ENCODE results near the gene TMEM62.
"Not testable (repeated sequence)": the region's sequence is repeated elsewhere in the genome, so short reads cannot be mapped to it uniquely, and the experiment has no call there.

The TMEM62 gene

DNA sequence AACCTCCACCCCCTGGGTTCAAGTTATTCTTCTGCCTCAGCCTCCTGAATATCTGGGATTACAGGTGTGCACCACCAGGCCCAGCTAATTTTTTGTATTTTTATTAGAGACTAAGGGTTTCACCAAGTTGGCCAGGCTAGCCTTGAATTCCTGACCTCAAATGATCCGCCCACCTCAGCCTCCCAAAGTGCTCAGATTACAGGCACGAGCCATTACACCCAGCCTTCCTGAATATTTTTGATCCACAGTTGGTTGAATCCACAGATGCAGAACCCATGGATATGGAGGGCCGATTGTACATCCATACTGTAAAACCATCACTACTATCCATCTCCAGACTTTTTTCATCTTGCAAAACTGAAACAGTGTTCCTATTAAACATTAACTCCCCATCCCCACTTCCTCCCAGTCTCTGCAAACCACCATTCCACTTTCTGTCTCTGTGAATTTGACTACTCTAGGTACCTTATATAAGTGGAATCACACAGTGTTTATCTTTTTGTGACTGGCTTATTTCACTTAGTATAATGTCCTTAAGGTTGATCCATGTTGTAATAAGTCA, 8.2 kb upstream of the TMEM62 start:
- DNase-seq, result no peak

DNA sequence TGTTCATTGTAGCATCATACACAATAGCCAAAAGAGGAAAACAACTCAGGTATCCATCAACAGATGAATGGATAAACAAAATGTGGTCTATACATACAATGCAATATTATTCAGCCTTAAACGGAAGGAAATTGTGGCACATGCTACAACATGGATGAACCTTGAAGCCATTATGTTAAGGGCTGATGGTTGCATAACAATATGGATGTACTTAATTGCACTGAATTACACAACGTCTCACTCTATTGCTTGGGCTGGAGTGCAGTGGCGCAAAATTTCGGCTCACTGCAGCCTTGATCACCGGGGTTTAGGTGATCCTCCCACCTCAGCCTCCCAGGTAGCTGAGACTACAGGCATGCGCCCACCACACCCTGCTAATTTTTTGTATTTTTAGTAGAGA, 7.0 kb upstream of the TMEM62 start:
- DNase-seq, result no peak

DNA sequence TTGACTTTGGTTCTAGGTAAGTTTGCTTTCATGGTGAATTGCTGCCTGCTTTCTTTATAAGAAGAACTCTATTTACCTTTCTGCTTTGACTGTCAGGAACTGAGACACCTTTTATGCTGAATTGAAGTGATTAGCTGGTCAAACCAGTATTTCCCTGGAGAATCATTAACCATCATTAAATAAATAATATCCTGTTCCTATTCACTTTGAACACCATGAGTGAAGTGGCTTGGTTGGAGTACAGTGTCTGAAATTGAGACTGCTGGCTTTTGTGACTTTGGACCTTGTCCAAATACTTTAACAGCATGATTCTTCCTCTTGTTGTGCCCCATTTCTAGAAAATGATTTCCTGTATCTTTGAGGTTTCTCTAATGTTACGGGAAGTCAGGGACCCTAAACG, 5.6 kb upstream of the TMEM62 start:
- DNase-seq, result no peak

DNA sequence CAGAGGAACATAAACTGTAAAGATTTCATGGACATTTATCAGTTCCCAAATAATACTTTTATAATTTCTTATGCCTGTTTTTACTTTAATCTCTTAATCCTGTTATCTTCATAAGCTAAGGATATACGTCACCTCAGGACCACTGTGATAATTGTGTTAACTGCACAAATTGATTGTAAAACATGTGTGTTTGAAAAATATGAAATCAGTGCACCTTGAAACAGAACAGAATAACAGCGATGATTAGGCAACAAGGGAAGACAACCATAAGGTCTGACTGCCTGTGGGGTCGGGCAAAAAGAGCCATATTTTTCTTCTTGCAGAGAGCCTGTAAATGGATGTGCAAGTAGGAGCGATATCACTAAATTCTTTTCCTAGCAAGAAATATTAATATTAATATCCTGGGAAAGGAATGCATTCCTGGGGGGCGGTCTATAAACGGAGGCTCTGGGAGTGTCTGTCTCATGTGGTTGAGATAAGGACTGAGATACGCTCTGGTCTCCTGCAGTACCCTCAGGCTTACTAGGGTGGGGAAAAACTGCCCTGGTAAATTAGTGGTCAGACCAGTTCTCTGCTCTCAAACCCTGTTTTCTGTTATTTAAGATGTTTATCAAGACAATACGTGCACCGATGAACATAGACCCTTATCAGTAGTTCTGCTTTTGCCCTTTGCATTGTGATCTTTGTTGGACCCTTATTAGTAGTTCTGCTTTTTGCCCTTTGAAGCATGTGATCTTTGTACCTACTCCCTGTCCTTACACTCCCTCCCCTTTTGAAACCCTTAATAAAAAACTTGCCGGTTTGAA, 5.0 kb upstream of the TMEM62 start:
- not testable (repeated sequence) for DNase-seq

DNA sequence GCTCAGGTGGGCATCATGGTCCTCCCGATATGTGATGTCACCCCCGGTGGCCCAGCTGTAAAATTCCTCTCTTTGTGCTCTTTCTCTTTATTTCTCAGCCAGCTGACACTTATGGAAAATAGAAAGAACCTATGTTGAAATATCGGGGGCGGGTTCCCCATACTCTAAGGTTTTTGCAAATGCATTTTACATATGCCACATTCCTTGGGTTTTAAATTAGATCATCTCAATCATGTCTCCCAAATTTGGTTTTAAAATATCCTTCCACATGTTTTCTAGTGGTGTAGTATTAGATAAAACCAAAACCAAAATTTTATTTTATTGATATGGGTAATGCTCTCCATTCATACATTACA, 4.4 kb upstream of the TMEM62 start:
- no peak for DNase-seq

DNA sequence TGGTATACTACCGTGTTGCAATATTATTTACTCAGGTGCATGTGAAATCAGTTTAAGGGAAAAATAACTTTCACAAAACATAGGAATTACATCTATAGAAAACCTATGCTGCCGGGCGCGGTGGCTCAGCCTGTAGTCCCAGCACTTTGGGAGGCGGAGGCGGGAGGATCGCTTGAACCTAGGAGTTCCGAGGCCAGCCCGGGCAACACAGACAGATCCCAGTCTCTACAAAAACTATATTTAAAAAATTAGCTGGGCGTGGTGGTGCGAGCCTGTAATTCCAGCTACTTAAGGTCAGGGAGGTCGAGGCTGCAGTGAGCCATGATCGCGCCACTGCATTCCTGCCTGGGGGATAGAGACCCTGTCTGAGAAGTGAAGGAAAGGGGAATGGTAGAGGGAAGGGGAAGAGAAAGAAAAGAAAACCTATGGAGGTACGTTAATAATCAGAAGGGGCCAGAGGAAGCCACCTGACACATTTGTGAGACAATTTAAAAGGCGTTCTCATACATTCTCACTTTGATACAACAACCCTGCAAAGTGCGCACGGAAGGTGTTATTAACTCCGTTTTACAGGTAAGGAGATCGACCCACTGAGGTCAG, 456 bp upstream of the TMEM62 start:
- no peak for DNase-seq

DNA sequence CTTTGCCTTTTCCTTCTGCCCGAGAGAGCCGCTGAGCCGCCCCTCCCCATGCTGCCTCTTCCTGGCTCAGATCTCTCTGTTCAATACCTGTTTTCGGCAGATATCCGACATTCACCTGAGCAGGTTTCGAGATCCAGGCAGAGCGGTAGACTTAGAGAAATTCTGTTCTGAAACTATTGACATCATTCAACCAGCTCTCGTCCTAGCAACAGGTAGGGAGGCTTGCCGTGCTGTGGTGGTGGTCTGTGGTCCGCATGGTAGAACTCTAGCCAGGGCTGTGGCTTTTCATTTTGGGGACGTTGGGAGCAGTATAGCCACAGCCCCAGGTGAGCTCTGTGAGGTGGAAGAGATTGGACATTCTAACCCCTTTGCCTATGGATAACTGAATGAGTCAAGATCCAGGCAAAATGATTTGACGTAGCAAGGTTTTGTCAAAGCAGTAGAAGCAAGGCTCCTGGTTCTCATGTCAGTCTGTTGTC, 810 bp downstream of the TMEM62 start:
- no peak for DNase-seq

DNA sequence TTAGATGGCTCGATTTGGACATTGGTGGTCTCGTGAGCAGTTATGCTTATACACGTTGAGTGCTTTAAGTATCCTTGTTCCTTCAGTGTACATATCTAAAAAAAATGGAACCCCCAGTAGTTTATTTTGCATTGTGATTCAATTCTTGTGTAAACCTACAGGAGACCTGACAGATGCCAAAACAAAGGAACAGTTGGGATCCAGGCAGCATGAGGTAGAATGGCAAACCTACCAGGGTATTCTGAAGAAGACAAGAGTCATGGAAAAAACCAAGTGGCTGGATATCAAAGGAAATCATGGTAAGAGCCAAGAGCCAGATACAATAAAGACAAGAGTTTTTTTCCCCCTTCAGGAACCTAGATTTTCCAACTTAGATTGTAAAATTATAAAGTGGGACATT, 2.0 kb downstream of the TMEM62 start:
- DNase-seq, result no peak

DNA sequence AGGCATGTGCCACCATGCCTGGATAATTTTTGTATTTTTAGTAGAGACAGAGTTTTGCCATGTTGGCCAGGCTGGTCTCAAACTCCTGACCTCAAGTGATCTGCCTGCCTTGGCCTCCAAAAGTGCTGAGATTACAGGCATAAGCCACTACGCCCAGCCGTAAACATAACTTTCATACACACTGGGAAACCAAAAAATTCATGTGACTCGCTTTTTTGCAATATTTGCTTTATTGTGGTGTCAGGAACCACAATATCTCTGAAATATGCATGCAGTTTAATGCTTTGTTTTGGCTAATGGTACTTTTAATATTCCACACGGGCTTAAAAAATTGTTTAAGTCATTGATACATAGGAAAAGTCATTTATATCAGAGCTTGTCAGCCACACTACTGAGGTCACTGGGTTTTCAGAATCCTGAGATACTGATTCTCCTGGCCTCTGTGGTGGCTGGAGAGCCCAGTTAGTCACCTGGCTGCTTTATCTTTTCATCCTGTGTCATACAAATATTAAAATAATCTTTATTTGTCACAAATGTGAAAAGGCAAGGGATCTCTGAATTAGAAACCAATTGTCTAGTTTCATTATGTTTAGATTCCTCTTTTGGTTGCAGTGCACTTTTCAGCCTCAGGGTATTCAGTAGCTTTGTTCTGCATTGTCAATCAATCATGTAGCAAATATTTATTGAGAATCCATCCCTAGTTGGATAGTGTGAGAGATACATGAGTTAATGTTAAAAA, 10.0 kb downstream of the TMEM62 start:
- DNase-seq, result no peak

DNA sequence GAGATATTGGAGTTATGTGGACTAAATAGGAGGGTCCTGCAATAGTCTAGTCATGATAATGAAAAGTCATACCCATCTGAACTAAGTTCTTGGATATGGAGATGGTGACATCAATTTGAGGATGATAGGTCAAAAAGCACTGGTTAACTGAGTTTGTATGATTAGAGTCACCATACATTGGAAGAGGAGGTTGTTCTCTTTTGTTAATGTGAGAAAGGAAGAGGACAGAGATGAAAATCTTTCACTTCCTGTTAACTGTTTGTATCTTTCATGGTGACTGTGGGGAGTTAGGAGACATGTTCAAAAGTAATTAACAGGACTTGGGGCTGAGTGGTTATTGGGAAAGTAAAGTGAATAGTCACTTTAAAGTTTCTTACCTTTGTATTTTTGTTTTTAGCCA, 11.1 kb downstream of the TMEM62 start:
- DNase-seq, result no peak

DNA sequence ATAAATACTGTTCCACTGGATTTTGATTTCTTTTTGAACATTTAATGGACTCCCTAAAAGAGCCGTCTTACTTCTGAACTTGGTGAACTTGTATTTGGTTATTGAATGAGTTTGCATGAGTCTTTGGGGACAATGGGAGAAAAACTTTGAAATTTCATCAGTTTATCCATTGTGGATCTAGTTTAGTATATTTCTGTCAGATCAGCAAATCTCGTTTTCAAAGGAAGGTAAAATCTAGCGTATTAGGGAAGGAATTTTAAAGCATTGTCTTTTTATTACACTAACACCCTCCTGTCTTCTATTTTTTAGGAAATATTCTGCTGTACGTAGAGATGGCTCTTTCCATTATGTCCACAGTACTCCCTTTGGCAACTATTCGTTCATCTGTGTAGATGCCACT, 12.8 kb downstream of the TMEM62 start:
- DNase-seq, result no peak

DNA sequence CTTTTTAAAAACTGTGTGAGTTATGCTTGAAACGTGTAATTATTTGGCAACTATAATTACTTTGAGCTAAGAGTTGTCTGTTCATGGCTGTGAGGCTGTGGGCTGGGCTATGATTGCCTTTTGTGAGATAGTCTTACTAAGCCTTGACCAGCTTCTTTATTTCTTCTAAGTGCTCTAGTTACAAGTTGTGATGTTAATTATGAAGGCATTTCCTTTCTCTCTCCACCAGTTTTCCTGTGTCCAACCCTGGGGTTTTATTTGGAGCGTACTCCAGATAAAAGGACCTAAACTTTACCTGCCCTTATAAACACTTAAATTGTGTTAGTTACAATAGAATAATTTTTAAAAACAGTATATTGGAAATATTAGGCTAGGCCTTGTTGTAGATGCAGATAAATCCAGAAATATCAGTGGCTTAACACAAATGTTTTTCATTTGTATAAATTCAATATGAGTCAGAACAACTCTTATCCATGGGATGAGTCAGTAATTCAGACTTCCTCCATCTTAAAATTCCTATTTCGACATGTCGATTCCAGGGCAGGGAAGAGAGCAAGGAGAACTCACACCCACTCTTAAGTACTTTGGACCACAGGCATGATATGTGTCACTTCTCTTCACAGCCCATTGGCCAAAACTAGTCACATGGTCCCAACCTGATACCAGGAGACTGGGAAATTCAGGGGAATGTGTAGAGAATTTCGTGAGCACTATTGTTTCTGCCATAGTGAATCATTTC, 17.0 kb downstream of the TMEM62 start:
- no peak for DNase-seq

DNA sequence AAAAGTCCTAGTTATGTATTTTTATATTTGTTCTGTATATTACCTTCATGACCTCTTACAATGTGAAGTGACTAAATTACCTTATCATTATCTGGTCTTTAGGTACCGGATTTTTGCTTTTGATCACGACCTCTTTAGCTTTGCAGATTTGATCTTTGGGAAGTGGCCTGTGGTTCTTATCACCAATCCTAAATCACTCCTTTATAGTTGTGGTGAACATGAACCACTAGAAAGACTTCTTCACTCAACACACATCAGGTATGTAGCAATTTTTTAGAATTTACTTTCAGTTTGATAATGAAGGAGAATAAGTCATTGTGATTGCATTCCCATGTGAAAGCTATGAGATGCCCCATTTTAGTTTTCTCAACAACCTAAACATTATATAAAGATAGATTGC, 18.3 kb downstream of the TMEM62 start:
- DNase-seq, result no peak

DNA sequence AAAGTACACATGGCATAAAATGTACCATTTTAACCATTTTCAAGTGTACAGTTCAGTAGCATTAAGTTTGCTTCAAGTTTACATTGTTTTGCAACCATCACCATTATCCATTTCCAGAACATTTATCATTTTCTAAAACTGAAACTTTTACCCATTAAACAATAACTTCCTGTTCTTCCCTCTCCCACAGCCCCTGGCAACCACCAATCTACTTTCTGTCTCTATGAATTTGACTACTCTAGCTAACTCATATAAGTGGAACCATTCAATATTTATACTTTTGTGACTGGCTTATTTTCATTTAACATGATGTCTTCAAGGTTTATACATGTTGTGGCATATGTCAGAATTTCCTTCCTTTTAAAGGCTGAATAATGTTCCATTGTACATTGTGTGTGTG, 19.9 kb downstream of the TMEM62 start:
- no peak for DNase-seq

DNA sequence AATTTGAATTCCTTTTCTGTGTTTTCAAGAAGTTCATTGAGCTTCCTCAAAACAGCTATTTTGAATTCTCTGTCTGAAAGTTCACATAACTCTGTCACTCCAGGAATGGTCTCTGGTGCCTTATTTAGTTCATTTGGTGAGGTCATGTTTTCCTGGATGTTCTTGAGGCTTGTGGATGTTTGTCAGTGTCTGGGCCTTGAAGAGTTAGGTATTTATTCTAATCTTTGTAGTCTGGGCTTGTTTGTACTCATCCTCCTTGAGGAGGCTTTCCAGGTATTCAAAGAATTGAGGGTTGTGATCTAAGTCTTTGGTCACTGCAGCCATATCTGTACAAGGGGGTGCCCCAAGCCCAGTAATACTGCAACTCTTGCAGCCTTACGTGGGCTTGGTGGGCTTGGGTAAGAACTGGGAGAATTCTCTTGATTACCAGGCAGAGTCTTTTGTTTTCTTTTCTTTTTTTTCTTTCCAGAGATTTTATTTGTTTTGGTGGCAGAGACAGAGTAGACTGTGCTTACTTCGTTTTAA, 32.5 kb downstream of the TMEM62 start:
- no peak for DNase-seq

DNA sequence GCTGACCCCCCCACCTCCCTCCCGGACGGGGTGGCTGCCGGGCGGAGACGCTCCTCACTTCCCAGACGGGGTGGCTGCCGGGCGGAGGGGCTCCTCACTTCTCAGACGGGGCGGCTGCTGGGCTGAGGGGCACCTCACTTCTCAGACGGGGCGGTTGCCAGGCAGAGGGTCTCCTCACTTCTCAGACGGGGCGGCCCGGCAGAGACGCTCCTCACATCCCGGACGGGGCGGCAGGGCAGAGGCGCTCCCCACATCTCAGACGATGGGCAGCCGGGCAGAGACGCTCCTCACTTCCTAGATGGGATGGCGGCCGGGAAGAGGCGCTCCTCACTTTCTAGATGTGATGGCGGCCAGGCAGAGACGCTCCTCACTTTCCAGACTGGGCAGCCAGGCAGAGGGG, 33.9 kb downstream of the TMEM62 start:
- DNase-seq, result not testable (repeated sequence)

DNA sequence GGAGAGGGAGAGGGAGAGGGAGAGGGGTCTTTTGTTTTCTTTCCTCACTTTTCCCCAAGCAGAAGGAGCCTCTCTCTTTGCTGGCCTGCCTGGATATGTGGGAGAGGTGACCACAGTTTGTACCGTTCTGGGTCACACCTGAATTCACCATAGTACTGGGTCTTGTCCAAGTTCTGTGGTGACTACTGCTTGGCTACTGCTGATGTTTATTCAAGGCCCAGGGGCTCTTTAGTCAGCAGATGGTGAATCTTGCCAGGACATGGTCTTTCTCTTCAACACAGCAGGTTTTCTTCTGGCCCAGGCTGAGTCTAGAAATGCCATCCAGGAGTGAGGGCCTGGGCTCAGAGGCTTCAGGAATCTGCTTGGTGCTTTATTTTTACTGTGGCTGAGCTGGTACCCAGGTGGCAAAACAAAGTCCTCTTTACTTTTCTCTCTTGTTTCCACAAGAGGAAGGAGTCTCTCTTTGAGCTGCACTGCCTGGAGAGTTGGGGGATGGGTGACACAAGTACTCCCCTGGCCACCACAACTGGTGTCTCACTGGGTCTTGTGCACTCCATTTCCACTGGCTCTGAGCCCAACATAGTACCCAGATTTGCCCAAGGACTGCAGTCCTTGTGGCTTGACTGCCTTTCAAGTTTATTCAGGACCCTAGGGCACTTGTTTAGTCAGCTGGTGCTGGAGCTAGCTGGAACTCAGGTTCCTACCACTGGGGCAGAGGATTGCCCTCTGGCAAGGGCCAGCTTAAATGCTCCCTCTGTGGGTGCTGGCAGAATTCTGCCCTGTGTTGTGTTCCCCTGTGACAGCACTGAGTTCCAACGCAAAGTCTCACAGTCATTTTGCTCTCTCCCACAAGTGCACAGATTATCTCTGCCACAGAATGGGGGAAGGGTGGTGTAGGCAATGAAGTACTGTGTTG, 35.1 kb downstream of the TMEM62 start:
- DNase-seq, result no peak

DNA sequence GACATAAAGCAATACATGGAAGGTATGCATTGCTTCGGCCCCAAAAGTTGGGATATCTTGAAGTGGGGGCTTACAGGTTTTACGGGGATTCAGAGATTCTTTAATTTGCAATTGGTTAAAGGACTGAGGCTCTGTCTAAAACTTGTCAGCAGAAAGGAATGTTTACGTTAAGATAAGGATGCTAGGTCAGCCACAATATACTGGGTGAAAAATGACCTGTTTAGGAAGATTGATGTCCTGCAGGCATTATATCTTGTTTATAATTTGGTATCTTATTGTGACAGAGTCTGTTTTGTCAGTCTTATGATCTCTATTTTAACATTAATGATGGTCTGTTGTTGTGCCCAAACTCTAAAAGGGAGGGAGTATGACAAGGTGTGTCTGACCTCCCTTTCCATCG, 36.5 kb downstream of the TMEM62 start:
- no peak for DNase-seq

DNA sequence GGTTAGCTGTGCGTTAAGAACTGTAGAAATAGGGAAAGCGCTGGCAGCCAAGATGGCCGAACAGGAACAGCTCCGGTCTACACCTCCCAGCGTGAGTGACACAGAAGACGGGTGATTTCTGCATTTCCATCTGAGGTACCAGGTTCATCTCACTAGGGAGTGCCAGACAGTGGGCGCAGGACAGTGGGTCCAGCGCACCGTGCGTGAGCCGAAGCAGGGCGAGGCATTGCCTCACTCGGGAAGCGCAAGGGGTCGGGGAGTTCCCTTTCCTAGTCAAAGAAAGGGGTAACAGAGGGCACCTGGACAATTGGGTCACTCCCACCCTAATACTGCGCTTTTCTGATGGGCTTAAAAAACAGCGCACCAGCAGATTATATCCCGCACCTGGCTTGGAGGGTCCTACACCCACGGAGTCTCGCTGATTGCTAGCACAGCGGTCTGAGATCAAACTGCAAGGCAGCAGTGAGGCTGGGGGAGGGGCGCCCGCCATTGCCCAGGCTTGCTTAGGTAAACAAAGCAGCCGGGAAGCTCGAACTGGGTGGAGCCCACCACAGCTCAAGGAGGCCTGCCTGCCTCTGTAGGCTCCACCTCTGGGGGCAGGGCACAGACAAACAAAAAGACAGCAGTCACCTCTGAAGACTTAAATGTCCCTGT, 42.4 kb downstream of the TMEM62 start:
- DNase-seq, result not testable (repeated sequence)

DNA sequence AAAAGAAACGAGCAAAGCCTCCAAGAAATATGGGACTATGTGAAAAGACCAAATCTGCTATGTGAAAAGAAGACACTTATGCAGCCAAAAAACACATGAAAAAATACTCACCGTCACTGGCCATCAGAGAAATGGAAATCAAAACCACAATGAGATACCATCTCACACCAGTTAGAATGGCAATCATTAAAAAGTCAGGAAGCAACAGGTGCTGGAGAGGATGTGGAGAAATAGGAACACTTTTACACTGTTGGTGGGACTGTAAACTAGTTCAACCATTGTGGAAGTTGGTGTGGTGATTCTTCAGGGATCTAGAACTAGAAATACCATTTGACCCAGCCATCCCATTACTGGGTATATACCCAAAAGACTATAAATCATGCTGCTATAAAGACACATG, 43.8 kb downstream of the TMEM62 start:
- DNase-seq, result not testable (repeated sequence)

DNA sequence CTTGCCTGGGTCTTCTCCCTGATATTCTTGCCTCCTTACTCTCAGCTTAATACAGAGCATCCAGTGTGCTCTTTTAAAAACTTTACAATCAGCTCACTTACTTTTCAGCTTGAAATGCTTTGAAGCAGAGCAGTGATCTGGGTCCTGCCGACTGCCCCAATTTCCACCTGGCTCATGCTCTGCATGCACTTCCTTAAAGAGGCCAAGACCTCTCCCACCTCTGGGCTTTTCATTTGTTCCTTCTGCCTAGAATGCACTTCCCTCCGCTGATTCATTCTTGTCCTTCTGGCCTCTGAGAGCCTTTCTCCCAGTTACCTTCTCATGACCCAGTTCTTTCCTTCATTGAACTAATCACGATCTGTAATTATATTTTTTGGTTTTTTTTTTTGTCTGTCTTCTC, 49.9 kb downstream of the TMEM62 start:
- DNase-seq, result no peak
